NCI-H2107 (cell line): Measurements from ENCODE around the gene EIF4G2.

Experiments
- DNase-seq: peaks from one replicate; lab custom pipeline; 2025; lab: John Stamatoyannopoulos, UW

EIF4G2 gene

GRCh38 chr11:10771457-10771856 is 37.3 kb downstream of the EIF4G2 start:
- no peak for DNase-seq

GRCh38 chr11:10770626-10771254 is 38.0 kb downstream of the EIF4G2 start:
- DNase-seq = no peak

GRCh38 chr11:10764412-10764811 is 44.3 kb downstream of the EIF4G2 start:
- DNase-seq = no peak

- no peak for DNase-seq
Observed at GRCh38 chr11:10763766-10764165, 45.0 kb downstream of the EIF4G2 start.

- DNase-seq = no peak
Observed at GRCh38 chr11:10762913-10763421, 45.8 kb downstream of the EIF4G2 start.

GRCh38 chr11:10762185-10762584 is 46.5 kb downstream of the EIF4G2 start:
- no peak for DNase-seq

GRCh38 chr11:10761085-10761698 is 47.5 kb downstream of the EIF4G2 start:
- DNase-seq = no peak

- DNase-seq = no peak
Observed at GRCh38 chr11:10758957-10759356, 49.8 kb downstream of the EIF4G2 start.

- no peak for DNase-seq
Observed at GRCh38 chr11:10752486-10752885, 56.2 kb downstream of the EIF4G2 start.

GRCh38 chr11:10752061-10752460 is 56.7 kb downstream of the EIF4G2 start:
- no peak for DNase-seq

- DNase-seq = no peak
Observed at GRCh38 chr11:10751581-10751940, 57.2 kb downstream of the EIF4G2 start.

GRCh38 chr11:10750838-10751580 is 57.7 kb downstream of the EIF4G2 start, which contains the start of gene CTR9:
TSS of gene CTR9 (plus strand) at chr11:10751246. CDS start at chr11:10751413, 167 bp downstream.
- peak; percentile 71 for DNase-seq

GRCh38 chr11:10749476-10749875 is 59.2 kb downstream of the EIF4G2 start:
- no peak for DNase-seq

- DNase-seq = no peak
Observed at GRCh38 chr11:10747733-10748132, 61.0 kb downstream of the EIF4G2 start.
